HUDEP-2 (cell line): ENCODE data around the gene KLRC2.
"Not testable (repeated sequence)": the region's sequence is repeated elsewhere in the genome, so short reads cannot be mapped to it uniquely, and the experiment has no call there.

Source experiments
- DNase-seq, 76 experiments: peaks; one replicate each; lab custom pipeline; 2025; ENCODE audit not compliant: unreplicated experiment in 76 of 76; lab: John Stamatoyannopoulos, UW

KLRC2 gene

GRCh38 chr12:10435816-10436215, at the start of gene KLRC2:
Gene KLRC2 (minus strand): TSS chr12:10436010. CDS start chr12:10435986, 24 bp downstream.
- DNase-seq, result peak in 4 of 76 experiments; percentile 16 to 27 (median 20)

- not testable (repeated sequence) for DNase-seq
Observed at GRCh38 chr12:10481901-10482300, 46.1 kb upstream of the KLRC2 start.

- DNase-seq, result not testable (repeated sequence)
Observed at GRCh38 chr12:10472808-10473207, 37.0 kb upstream of the KLRC2 start.

GRCh38 chr12:10469701-10470100, 33.9 kb upstream of the KLRC2 start:
- no peak for DNase-seq

GRCh38 chr12:10466311-10466710, 30.5 kb upstream of the KLRC2 start:
- DNase-seq, result no peak

GRCh38 chr12:10457760-10458159, 21.9 kb upstream of the KLRC2 start:
- no peak for DNase-seq

- DNase-seq, result no peak
Observed at GRCh38 chr12:10456856-10457255, 21.0 kb upstream of the KLRC2 start.

- DNase-seq, result no peak
Observed at GRCh38 chr12:10455766-10456165, 20.0 kb upstream of the KLRC2 start.

GRCh38 chr12:10454531-10454930, 18.7 kb upstream of the KLRC2 start:
- DNase-seq, result no peak

- no peak for DNase-seq
Observed at GRCh38 chr12:10453156-10453555, 17.3 kb upstream of the KLRC2 start, which contains the start of gene KLRC1. Gene KLRC1 (minus strand): TSS chr12:10453377. CDS start chr12:10451156, 2,221 bp downstream.

GRCh38 chr12:10448236-10448635, 12.4 kb upstream of the KLRC2 start:
- DNase-seq, result no peak

GRCh38 chr12:10446052-10446451, 10.2 kb upstream of the KLRC2 start:
- not testable (repeated sequence) for DNase-seq

GRCh38 chr12:10441144-10441543, 5.3 kb upstream of the KLRC2 start:
- DNase-seq, result not testable (repeated sequence)

GRCh38 chr12:10439608-10440274, 3.9 kb upstream of the KLRC2 start:
- not testable (repeated sequence) for DNase-seq

- not testable (repeated sequence) for DNase-seq
Observed at GRCh38 chr12:10437601-10438000, 1.8 kb upstream of the KLRC2 start.

GRCh38 chr12:10430623-10431022, 5.2 kb downstream of the KLRC2 start:
- DNase-seq, result not testable (repeated sequence)

- DNase-seq, result not testable (repeated sequence)
Observed at GRCh38 chr12:10425938-10426337, 9.9 kb downstream of the KLRC2 start.

- DNase-seq, result not testable (repeated sequence)
Observed at GRCh38 chr12:10424260-10424899, 11.4 kb downstream of the KLRC2 start.

GRCh38 chr12:10422159-10422558, 13.7 kb downstream of the KLRC2 start:
- DNase-seq, result not testable (repeated sequence)

GRCh38 chr12:10420334-10420733, 15.5 kb downstream of the KLRC2 start, which contains the start of gene KLRC3:
Gene KLRC3 (minus strand): TSS chr12:10420595. CDS start chr12:10420550, 45 bp downstream.
- peak in 1 of 76 experiments; percentile 2 for DNase-seq

- DNase-seq, result peak in 2 of 76 experiments; percentile 4 to 10
Observed at GRCh38 chr12:10409392-10409791, 26.4 kb downstream of the KLRC2 start, which contains the start of gene KLRC4. Gene KLRC4 (minus strand): TSS chr12:10409757. CDS start chr12:10409575, 182 bp downstream.

- DNase-seq, result no peak
Observed at GRCh38 chr12:10408842-10409241, 27.0 kb downstream of the KLRC2 start.
